HG03060 (cell line): ENCODE results near the gene CD22.
A peak's percentile ranks its signal among the peaks of the same experiment; 100 is the strongest.

Experiments
- ATAC-seq: cut with Tn5 transposase; IDR thresholded peaks from one replicate; pipeline ENCODE4 v1.9.1; 2021; ENCODE audit warnings: low read depth, moderate number of reproducible peaks; ENCODE audit not compliant: unreplicated experiment

CD22 gene

DNA sequence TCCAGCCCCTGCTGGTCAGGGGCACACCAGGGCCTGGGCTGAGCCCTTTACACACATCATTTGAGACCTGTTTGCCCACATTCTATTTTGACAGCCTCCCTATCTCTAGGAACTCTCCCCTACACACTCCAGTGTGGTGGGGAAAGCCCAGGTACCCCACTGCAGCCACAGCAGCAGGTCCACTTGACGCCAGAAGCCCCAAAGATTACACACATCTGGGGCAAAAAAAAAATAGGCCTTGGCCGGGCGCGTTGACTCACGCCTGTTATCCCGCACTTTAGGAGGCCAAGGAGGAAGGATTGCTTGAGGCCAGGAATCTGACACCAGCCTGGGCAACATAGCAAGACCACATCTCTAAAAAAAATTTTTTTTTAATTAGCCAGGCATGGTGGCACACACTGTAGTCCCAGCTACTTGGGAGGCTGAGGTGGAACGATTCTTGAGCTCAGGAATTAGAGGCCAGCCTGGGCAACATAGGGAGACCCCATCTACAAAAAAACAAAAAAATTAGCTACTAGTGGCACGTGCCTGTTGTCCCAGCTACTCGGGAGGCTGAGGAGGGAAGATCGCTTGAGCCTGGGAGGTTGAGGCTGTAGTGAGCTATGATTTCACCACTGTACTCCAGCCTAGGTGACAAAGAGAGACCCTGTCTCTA, 18.0 kb upstream of the CD22 start:
- no peak for ATAC-seq

- no peak for ATAC-seq
Observed at GRCh38 chr19:35311901-35312665, 16.9 kb upstream of the CD22 start.

DNA sequence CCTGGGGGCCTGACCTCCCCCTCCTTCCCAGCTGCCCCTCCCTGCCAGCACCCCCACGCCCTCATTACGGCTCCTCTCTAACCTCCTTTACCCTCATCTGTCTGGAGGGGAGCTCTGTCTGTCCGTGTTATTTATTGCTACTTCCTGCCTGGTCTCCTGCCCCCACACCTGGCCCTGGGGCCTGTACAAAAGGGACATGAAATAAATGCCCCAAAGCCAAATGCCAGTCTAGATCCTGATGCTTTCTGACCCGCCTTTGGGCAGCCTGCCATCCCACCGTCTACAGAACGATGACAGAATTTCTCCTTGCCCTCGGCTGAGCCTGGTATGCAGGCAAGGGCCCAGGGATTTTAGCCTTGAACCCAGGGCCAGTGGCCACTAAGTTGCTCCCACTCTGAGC, 15.4 kb upstream of the CD22 start:
- no peak for ATAC-seq

- no peak for ATAC-seq
Observed at GRCh38 chr19:35314031-35314430, 15.0 kb upstream of the CD22 start.

GRCh38 chr19:35314858-35315470, 14.0 kb upstream of the CD22 start:
- ATAC-seq: no peak

GRCh38 chr19:35315883-35316282, 13.1 kb upstream of the CD22 start:
- no peak for ATAC-seq

DNA sequence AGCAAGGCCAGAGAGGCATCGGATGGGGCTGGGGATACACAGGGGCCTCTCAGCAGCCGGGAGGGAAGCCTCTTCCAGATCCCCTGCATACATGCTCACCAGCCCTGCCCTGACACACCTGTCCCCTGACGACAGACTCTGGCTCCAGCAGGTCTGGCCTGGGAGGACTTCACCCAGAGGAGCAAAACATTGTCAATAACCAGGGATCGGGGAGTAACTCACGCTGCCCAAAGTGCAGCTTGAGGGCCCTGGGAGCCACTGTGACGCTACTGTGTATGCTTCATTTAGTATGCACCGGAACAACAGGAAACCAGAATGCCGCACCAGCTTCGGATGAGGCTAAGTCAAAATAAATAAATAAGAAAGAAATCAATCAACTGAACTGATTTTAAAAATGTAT, 12.4 kb upstream of the CD22 start:
- ATAC-seq: no peak

GRCh38 chr19:35317464-35318043, 11.4 kb upstream of the CD22 start:
- no peak for ATAC-seq

DNA sequence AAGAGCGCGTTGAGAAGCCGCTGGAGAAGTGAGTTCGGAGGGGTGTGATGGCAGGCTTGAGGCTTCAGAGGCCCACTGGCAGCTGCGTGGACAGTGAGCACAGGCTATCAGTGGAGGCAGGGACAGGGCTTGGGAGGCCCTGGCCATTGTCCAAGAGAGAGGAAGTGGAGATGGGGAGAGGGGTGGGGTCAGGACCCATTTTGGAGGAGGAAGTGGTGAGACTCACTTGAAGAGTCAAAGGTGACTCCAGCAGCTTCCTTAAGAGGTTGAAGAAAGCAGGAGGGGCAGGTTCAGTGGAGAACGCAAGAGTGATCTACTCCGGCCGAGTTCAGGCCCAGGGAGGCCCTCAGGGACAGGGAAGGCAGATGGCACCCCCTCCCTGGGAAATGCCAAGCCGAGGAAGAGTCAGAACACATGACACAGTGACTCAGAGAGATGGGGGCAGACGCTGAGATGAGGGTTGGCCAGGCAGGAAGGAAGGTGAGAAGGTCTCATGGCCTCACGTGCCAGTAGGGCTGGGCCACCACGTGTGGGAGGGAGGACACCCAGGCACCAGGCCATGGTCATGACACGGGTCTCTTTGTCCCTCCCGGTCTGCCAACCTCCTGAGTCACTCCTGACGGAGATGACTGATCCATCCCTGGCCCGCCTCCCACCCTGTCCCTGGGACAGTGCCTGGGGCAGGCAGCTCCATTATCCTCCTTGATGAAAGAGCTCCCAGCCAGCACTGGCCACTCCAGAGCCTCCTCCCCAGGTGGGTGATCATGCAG, 10.1 kb upstream of the CD22 start:
- ATAC-seq: no peak

DNA sequence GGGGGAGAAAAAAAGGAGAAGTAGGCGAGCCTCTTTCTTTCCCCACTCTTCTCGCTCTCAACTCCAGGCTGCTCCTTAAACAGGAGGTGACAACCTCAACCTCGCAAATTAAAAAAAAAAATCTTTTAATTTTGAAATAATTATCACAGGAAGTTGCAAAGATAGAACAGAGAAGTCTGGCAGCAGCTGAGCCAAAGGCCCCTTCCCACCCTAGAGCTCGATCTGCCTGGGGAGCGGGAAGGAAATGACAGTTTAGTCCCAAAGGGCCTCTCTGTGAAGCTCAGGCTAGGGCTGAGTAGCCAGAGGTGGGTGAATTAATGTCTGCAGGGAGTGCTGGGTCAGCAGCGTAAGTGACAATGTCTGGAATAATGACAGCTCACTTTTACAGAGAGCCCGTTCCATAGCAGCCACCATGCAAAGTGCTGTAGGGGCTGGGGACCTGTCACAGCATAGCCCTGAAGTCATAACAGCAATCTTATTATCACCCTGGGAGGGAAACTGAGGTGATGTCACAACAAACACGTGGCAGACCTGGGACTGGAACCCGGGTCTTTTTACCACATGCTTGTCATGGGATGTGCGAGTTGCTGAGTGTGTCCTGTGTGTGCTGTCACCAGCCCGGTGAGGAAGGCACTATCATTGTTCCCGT, 8.8 kb upstream of the CD22 start:
- ATAC-seq: no peak

DNA sequence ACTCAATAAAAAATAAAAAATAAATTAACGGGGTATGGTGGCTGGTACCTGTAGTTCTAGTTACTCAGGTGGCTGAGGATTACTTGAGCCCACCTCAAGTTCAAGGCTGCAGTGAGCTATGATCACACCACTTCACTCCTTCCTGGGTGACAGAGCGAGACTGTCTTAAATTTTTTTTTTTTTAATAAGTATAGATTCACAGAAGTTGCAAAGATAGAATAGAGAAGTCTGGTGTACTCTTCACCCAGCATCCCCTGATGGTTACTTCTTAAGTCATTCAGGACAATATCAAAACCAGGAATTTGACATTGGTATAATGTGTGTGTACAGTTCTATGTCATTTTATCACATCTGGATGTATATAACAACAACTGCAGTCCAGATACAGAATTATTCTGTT, 7.7 kb upstream of the CD22 start:
- no peak for ATAC-seq

GRCh38 chr19:35322014-35322413, 7.0 kb upstream of the CD22 start:
- no peak for ATAC-seq

GRCh38 chr19:35327642-35328041, 1.3 kb upstream of the CD22 start:
- ATAC-seq: no peak

GRCh38 chr19:35329323-35329722, 336 bp downstream of the CD22 start:
- no peak for ATAC-seq

- peak; percentile 47 for ATAC-seq
Observed at GRCh38 chr19:35330475-35330874, 1.5 kb downstream of the CD22 start.

DNA sequence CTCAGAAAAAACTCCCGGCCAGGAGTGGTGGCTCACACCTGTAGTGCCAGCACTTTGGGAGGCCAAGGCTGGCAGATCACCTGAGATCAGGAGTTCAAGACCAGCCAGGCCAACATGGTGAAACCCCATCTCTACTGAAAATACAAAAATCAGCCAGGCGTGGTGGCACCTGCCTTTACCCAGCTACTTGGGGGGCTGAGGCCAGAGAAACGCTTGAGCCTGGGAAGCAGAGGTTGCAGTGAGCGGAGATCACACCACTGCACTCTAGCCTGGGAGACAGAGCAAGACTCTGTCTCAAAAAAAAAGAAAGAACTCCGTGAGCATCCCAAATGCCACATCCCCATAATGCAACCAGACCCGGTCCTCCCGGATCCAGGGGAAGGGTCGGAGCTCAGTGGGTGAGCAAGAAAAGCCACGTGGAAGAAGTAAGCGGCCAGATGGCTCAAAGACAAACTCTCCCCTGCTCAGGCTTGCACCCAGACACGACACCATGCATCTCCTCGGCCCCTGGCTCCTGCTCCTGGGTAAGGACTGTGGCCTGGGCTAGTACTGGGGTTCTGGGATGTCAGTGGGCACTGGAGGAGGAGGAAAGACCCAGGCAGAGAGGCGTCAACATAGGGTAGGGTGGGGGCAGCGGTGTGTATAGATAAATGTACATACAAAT, 2.7 kb downstream of the CD22 start:
- no peak for ATAC-seq

GRCh38 chr19:35332817-35333216, 3.8 kb downstream of the CD22 start:
- no peak for ATAC-seq

DNA sequence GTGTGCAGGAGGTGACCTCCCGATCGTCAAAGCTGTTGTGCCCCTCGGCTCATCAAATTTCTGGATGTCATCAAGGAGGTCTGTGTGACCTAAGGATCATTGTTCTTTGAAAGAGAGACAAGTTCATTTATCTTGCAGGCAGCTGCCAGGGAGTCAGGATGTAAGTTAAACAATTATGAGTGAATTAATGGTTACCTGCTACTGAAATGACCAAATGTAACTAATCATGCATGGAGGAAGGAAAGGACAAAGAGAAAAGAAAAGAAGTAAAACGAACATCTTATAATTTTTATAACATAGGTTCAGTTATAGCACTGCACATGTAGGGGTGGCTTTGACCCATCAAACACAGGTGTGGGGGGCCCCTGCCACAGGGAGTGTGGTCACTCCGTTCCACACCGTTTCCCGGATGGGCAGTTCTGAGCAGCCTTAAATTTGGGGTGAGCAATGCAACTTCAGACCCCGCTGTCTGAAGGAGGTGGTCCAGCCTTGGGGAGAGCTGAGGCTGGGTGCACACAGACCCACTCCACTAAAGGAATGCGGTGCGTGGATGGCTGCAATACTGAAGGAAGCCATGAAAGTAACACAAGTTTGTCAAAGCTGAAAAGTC, 5.3 kb downstream of the CD22 start:
- ATAC-seq: no peak

GRCh38 chr19:35336166-35336955, 7.4 kb downstream of the CD22 start:
- no peak for ATAC-seq
